Activated naive CD4-positive, alpha-beta T cell treated with anti-CD3 and anti-CD28 coated beads for 36 hours (primary cell): ENCODE results near the gene UHRF1. TPM values are rescaled to one million over a fixed set of nuclear protein-coding genes. Genes with fewer than 3 reads are reported as not detected.
"Not testable (repeated sequence)": the region's sequence is repeated elsewhere in the genome, so short reads cannot be mapped to it uniquely, and the experiment has no call there.

Experiments
- CTCF ChIA-PET: fragments of 350-600 bp; sonication (Branson Sonifier 250); formaldehyde crosslinking; loops from one replicate; lab custom pipeline; 2021; ENCODE audit warnings: antibody characterized with exemption; lab: Charles Lee
- DNase-seq: peaks from one replicate; pipeline ENCODE4 v3.0.0-alpha.2; 2020
- H3K27ac Mint-ChIP-seq: one replicate; pipeline ENCODE4 v1.8.0; 2021; ENCODE audit warnings: mild to moderate bottlenecking, mixed read lengths
- H3K27me3 Mint-ChIP-seq: one replicate; pipeline ENCODE4 v1.8.0; 2021; ENCODE audit warnings: low read depth, mixed read lengths
- H3K36me3 Mint-ChIP-seq: one replicate; pipeline ENCODE4 v1.8.0; 2021; ENCODE audit warnings: low read depth, mixed read lengths
- H3K4me1 Mint-ChIP-seq: one replicate; pipeline ENCODE4 v1.8.0; 2021; ENCODE audit warnings: low read depth, mixed read lengths
- H3K4me3 Mint-ChIP-seq: one replicate; pipeline ENCODE4 v1.8.0; 2021; ENCODE audit warnings: mild to moderate bottlenecking, moderate library complexity, mixed read lengths
- H3K9me3 Mint-ChIP-seq: one replicate; pipeline ENCODE4 v1.8.0; 2021; ENCODE audit warnings: mixed read lengths
- intact Hi-C: fragments of 100-400 bp; cut with micrococcal nuclease; formaldehyde crosslinking; loops from one replicate; pipeline ENCODE4 v1.15.1; 2023
- total RNA-seq, 2 experiments: library from RNA; stranded (reverse); gene quantifications; one replicate each; pipeline ENCODE4 v1.2.3, GENCODE V29; 2021

Gene UHRF1
- total RNA-seq, 2 experiments from 2014 or later, result 129 TPM

GRCh38 chr19:4916292-4917082, 7.2 kb downstream of the UHRF1 start:
- H3K27ac Mint-ChIP-seq, result peak overlapping the region; percentile 88
- CTCF ChIA-PET, result interaction anchor here (0.8 to 1.2 kb wide), 2 partner anchors 10 to 115 kb away, joined by 3 to 5 read pairs; no protein-coding TSS in a partner anchor
- H3K27me3 Mint-ChIP-seq, result no peaks in the 10 kb centered on the region
- H3K4me3 Mint-ChIP-seq, result peak overlapping the region; percentile 75
- intact Hi-C loops, result loop anchor here (1.0 to 5.0 kb wide), 2 partner anchors 115 to 1154 kb away; partner anchors contain the start of genes APBA3 and MRPL54
- peaks cover 80% of the 10 kb centered on the region for H3K36me3 Mint-ChIP-seq
- H3K4me1 Mint-ChIP-seq, result peaks cover 56% of the 10 kb centered on the region
- H3K9me3 Mint-ChIP-seq, result no peaks in the 10 kb centered on the region
- DNase-seq, result peak; percentile 55

DNA sequence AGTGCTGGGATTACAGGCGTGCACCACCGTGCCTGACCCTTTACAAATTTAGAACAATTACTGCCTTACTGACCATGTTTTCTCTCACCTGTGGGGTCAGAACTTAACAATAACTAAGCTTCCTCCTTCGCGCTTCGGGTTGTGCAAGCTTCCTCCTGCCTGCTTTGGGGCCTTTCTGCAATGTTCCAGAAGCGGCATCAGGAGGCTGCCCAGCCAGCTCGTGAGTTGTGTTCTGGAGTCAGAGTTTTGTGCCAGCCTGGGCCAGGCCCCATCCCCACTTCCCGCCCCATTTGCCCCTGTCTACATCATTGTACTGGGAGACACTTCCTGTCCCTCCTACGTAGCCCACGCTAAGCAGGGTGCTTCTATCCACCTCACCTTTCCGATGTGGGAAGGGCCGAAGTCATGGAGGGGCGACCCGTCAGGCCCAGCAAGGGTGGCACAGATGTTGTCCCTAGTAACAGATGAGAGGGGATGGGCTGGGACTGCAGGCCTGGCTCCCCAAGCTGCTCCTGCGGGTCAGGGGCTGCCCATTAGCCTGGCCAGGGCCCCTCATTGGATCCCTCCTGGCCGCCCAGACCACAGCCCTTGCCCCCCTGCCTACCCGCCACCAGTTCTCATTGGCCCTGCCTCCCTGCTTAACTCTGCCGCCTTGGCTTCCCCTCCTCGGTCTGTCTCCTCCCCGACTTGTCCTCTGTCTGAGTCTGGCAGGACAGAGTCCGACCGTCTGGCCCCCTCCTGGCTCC, 13.4 kb downstream of the UHRF1 start:
- Mint-ChIP-seq H3K27ac (no peak overlapping the region), H3K9me3 (no peaks in the 10 kb centered on the region), H3K4me3 (no peak overlapping the region), H3K36me3 (peaks cover 55% of the 10 kb centered on the region), H3K27me3 (no peaks in the 10 kb centered on the region), H3K4me1 (peaks cover 5% of the 10 kb centered on the region)
- no peak for DNase-seq
- CTCF ChIA-PET, result interaction anchor here (0.8 kb wide), 1 partner anchor 11 kb away, joined by 3 read pairs; no protein-coding TSS in a partner anchor
- intact Hi-C loops, result no loop called here

- Mint-ChIP-seq H3K9me3 (no peaks in the 10 kb centered on the region), H3K4me3 (no peak overlapping the region), H3K27ac (no peak overlapping the region), H3K4me1 (peaks cover 3% of the 10 kb centered on the region), H3K36me3 (peaks cover 51% of the 10 kb centered on the region), H3K27me3 (no peaks in the 10 kb centered on the region)
- CTCF ChIA-PET, result interaction anchor here (0.8 kb wide), 2 partner anchors 11 to 70 kb away, joined by 3 read pairs; no protein-coding TSS in a partner anchor
- intact Hi-C loops, result no loop called here
- no peak for DNase-seq
Observed at GRCh38 chr19:4923276-4923747, 14.0 kb downstream of the UHRF1 start.

GRCh38 chr19:4929186-4929585, 19.9 kb downstream of the UHRF1 start:
- Mint-ChIP-seq H3K27ac (no peak overlapping the region), H3K9me3 (no peaks in the 10 kb centered on the region), H3K36me3 (peaks cover 61% of the 10 kb centered on the region), H3K27me3 (no peaks in the 10 kb centered on the region), H3K4me1 (peaks cover 3% of the 10 kb centered on the region), H3K4me3 (no peak overlapping the region)
- CTCF ChIA-PET, result interaction anchor here (0.7 kb wide), 1 partner anchor 527 kb away, joined by 6 read pairs; no protein-coding TSS in a partner anchor
- no peak for DNase-seq
- intact Hi-C loops, result no loop called here

- H3K9me3 Mint-ChIP-seq, result no peaks in the 10 kb centered on the region
- CTCF ChIA-PET, result no interaction called here
- H3K4me1 Mint-ChIP-seq, result no peaks in the 10 kb centered on the region
- DNase-seq, result no peak
- peaks cover 64% of the 10 kb centered on the region for H3K36me3 Mint-ChIP-seq
- no peak overlapping the region for H3K27ac Mint-ChIP-seq
- intact Hi-C loops, result no loop called here
- no peak overlapping the region for H3K4me3 Mint-ChIP-seq
- H3K27me3 Mint-ChIP-seq, result no peaks in the 10 kb centered on the region
Observed at GRCh38 chr19:4930664-4931063, 21.4 kb downstream of the UHRF1 start.

DNA sequence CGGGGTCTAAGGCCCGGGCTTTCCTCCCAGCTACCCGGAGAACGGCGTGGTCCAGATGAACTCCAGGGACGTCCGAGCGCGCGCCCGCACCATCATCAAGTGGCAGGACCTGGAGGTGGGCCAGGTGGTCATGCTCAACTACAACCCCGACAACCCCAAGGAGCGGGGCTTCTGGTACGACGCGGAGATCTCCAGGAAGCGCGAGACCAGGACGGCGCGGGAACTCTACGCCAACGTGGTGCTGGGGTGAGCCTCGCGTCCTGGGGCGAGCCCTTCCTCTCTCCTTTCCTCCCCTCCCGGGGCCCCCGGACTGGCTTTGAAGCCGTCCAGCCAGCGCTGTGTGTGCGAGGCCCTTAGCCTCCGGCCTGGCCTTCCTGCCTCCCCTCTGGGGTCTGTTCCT, 23.4 kb downstream of the UHRF1 start:
- no peaks in the 10 kb centered on the region for H3K4me1 Mint-ChIP-seq
- no peak overlapping the region for H3K4me3 Mint-ChIP-seq
- DNase-seq, result no peak
- H3K36me3 Mint-ChIP-seq, result peaks cover 77% of the 10 kb centered on the region
- H3K27me3 Mint-ChIP-seq, result no peaks in the 10 kb centered on the region
- no peak overlapping the region for H3K27ac Mint-ChIP-seq
- intact Hi-C loops, result no loop called here
- CTCF ChIA-PET, result no interaction called here
- no peaks in the 10 kb centered on the region for H3K9me3 Mint-ChIP-seq

GRCh38 chr19:4933528-4933927, 24.2 kb downstream of the UHRF1 start:
- Mint-ChIP-seq H3K27me3 (no peaks in the 10 kb centered on the region), H3K36me3 (peaks cover 82% of the 10 kb centered on the region), H3K27ac (no peak overlapping the region), H3K4me3 (no peak overlapping the region), H3K9me3 (no peaks in the 10 kb centered on the region), H3K4me1 (no peaks in the 10 kb centered on the region)
- intact Hi-C loops, result no loop called here
- DNase-seq, result no peak
- CTCF ChIA-PET, result interaction anchor here (0.6 kb wide), 1 partner anchor 62 kb away, joined by 3 read pairs; no protein-coding TSS in a partner anchor

DNA sequence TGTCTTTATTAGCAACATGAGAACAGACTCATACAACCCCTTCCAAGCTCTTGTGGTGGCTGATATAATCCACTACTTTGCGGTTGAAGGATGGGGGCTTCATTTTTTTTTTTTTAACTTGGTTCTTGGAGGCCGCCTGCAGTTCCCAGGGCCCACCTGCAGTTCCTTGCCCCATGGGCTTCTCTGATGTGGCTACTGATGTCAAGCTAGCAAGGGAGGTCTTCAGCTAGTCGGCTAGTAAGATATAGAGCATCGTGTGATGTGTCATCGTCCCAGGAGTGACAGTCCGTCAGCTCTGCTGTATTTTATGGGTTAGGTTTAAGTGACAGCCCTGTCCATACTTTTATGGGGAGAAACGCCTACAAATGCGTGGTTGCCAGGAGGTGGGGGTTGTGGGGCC, 26.1 kb downstream of the UHRF1 start:
- Mint-ChIP-seq H3K27ac (no peak overlapping the region), H3K4me3 (no peak overlapping the region), H3K27me3 (no peaks in the 10 kb centered on the region), H3K36me3 (peaks cover 81% of the 10 kb centered on the region), H3K4me1 (no peaks in the 10 kb centered on the region), H3K9me3 (no peaks in the 10 kb centered on the region)
- no peak for DNase-seq
- CTCF ChIA-PET, result interaction anchor here (0.7 kb wide), 1 partner anchor 85 kb away, joined by 4 read pairs; no protein-coding TSS in a partner anchor
- intact Hi-C loops, result no loop called here

GRCh38 chr19:4937060-4937459, 27.8 kb downstream of the UHRF1 start:
- no peak for DNase-seq
- Mint-ChIP-seq H3K36me3 (peaks cover 78% of the 10 kb centered on the region), H3K9me3 (no peaks in the 10 kb centered on the region), H3K4me3 (no peak overlapping the region), H3K27me3 (no peaks in the 10 kb centered on the region), H3K4me1 (no peaks in the 10 kb centered on the region), H3K27ac (no peak overlapping the region)
- intact Hi-C loops, result no loop called here
- CTCF ChIA-PET, result interaction anchor here (1.1 kb wide), 1 partner anchor 64 kb away, joined by 3 read pairs; no protein-coding TSS in a partner anchor

GRCh38 chr19:4938461-4938860, 29.2 kb downstream of the UHRF1 start:
- H3K9me3 Mint-ChIP-seq, DNase-seq, H3K4me1 Mint-ChIP-seq, H3K27ac Mint-ChIP-seq, intact Hi-C loops, H3K4me3 Mint-ChIP-seq, H3K27me3 Mint-ChIP-seq: not testable (repeated sequence)
- H3K36me3 Mint-ChIP-seq, result peaks cover 74% of the 10 kb centered on the region
- CTCF ChIA-PET, result interaction anchor here (0.7 kb wide), 1 partner anchor 102 kb away, joined by 4 read pairs; no protein-coding TSS in a partner anchor

- no peaks in the 10 kb centered on the region for H3K9me3 Mint-ChIP-seq
- H3K36me3 Mint-ChIP-seq, result peaks cover 73% of the 10 kb centered on the region
- CTCF ChIA-PET, result interaction anchor here (0.7 kb wide), 1 partner anchor 909 kb away, joined by 5 read pairs; no protein-coding TSS in a partner anchor
- H3K4me3 Mint-ChIP-seq, result no peak overlapping the region
- no peak for DNase-seq
- H3K4me1 Mint-ChIP-seq, result no peaks in the 10 kb centered on the region
- H3K27me3 Mint-ChIP-seq, result no peaks in the 10 kb centered on the region
- H3K27ac Mint-ChIP-seq, result no peak overlapping the region
- intact Hi-C loops, result no loop called here
Observed at GRCh38 chr19:4939466-4939865, 30.2 kb downstream of the UHRF1 start.

DNA sequence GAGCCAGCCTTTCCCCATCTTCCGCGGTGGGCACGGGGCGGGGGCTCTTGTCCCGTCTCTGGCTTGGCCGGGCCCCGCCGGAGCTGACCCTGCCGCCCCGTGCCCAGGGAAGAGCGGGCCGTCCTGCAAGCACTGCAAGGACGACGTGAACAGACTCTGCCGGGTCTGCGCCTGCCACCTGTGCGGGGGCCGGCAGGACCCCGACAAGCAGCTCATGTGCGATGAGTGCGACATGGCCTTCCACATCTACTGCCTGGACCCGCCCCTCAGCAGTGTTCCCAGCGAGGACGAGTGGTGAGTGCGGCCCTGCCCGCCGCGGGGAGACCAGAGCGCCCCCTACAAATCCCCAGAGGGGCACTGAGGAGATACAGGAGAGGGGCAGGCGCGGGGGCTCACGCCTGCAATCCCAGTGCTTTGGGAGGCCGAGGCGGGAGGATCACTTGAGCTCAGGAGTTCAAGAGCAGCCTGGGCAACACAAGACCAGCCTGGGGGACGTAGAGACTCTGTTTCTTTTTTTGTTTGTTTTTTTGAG, 32.4 kb downstream of the UHRF1 start:
- peaks cover 72% of the 10 kb centered on the region for H3K36me3 Mint-ChIP-seq
- H3K4me3 Mint-ChIP-seq, H3K9me3 Mint-ChIP-seq, intact Hi-C loops, H3K27me3 Mint-ChIP-seq, H3K27ac Mint-ChIP-seq, DNase-seq, H3K4me1 Mint-ChIP-seq: not testable (repeated sequence)
- CTCF ChIA-PET, result interaction anchor here (0.6 kb wide), 1 partner anchor 586 kb away, joined by 3 read pairs; no protein-coding TSS in a partner anchor
